HUES48 (cell line): ENCODE measurements around the gene GTF3C5.

ENCODE experiments used
- H3K27ac ChIP-seq: one replicate; pipeline ENCODE4 v1.7.0; 2013; ENCODE audit warnings: low read depth, low read length, inconsistent platforms
- H3K27me3 ChIP-seq: 2 replicates; pipeline ENCODE4 v1.6.1; 2013; ENCODE audit warnings: mild to moderate bottlenecking, low read length; ENCODE audit not compliant: control insufficient read depth, insufficient read depth
- H3K36me3 ChIP-seq: 2 replicates; pipeline ENCODE4 v1.6.1; 2013; ENCODE audit warnings: low read length; ENCODE audit not compliant: control insufficient read depth, insufficient read depth
- H3K4me1 ChIP-seq: 2 replicates; pipeline ENCODE4 v1.6.1; 2013; ENCODE audit warnings: mild to moderate bottlenecking, low read length; ENCODE audit not compliant: control insufficient read depth, insufficient read depth
- H3K4me3 ChIP-seq: 2 replicates; pipeline ENCODE4 v1.5.1; 2013; ENCODE audit warnings: mild to moderate bottlenecking, low read depth, low read length
- H3K9ac ChIP-seq: 2 replicates; pipeline ENCODE4 v1.6.1; 2013; ENCODE audit warnings: mild to moderate bottlenecking, low read depth, low read length, moderate library complexity
- H3K9me3 ChIP-seq: 2 replicates; pipeline ENCODE4 v1.6.1; 2013; ENCODE audit warnings: low read length; ENCODE audit not compliant: control insufficient read depth, insufficient read depth

Gene GTF3C5

GRCh38 chr9:133048595-133048994, 17.8 kb downstream of the GTF3C5 start:
- H3K27ac ChIP-seq = no peak overlapping the region
- no peak overlapping the region for H3K4me3 ChIP-seq
- no peaks in the 10 kb centered on the region for H3K4me1 ChIP-seq
- no peak overlapping the region for H3K9ac ChIP-seq
- no peaks in the 10 kb centered on the region for H3K9me3 ChIP-seq
- peaks cover 82% of the 10 kb centered on the region for H3K36me3 ChIP-seq
- H3K27me3 ChIP-seq = no peaks in the 10 kb centered on the region

- no peaks in the 10 kb centered on the region for H3K4me1 ChIP-seq
- H3K9ac ChIP-seq = no peak overlapping the region
- H3K27ac ChIP-seq = no peak overlapping the region
- peaks cover 82% of the 10 kb centered on the region for H3K36me3 ChIP-seq
- H3K4me3 ChIP-seq = no peak overlapping the region
- H3K9me3 ChIP-seq = no peaks in the 10 kb centered on the region
- no peaks in the 10 kb centered on the region for H3K27me3 ChIP-seq
These were observed 18.2 kb downstream of the GTF3C5 start for GRCh38 chr9:133049043-133049442.

GRCh38 chr9:133050142-133050541, 19.3 kb downstream of the GTF3C5 start:
- Histone ChIP-seq H3K27ac (no peak overlapping the region), H3K4me3 (no peak overlapping the region), H3K9ac (no peak overlapping the region), H3K4me1 (no peaks in the 10 kb centered on the region), H3K9me3 (no peaks in the 10 kb centered on the region), H3K36me3 (peaks cover 82% of the 10 kb centered on the region), H3K27me3 (no peaks in the 10 kb centered on the region)

GRCh38 chr9:133050781-133051180, 20.0 kb downstream of the GTF3C5 start:
- Histone ChIP-seq H3K9ac (no peak overlapping the region), H3K27me3 (no peaks in the 10 kb centered on the region), H3K9me3 (no peaks in the 10 kb centered on the region), H3K4me3 (no peak overlapping the region), H3K4me1 (no peaks in the 10 kb centered on the region), H3K36me3 (peaks cover 83% of the 10 kb centered on the region), H3K27ac (no peak overlapping the region)

- no peak overlapping the region for H3K27ac ChIP-seq
- H3K36me3 ChIP-seq = peaks cover 83% of the 10 kb centered on the region
These were observed 20.6 kb downstream of the GTF3C5 start for GRCh38 chr9:133051281-133051900.

GRCh38 chr9:133051966-133052539, 21.3 kb downstream of the GTF3C5 start:
- Histone ChIP-seq H3K27me3 (no peaks in the 10 kb centered on the region), H3K36me3 (peaks cover 83% of the 10 kb centered on the region), H3K9me3 (no peaks in the 10 kb centered on the region), H3K9ac (no peak overlapping the region), H3K4me3 (no peak overlapping the region), H3K4me1 (no peaks in the 10 kb centered on the region), H3K27ac (no peak overlapping the region)

More at GRCh38 chr9:133051281-133051900, 20.6 kb downstream of the GTF3C5 start:
- no peaks in the 10 kb centered on the region for H3K9me3 ChIP-seq
- H3K4me1 ChIP-seq = no peaks in the 10 kb centered on the region
- no peaks in the 10 kb centered on the region for H3K27me3 ChIP-seq
- no peak overlapping the region for H3K9ac ChIP-seq
- no peak overlapping the region for H3K4me3 ChIP-seq

GRCh38 chr9:133054194-133054890, 23.5 kb downstream of the GTF3C5 start:
- no peak overlapping the region for H3K9ac ChIP-seq
- H3K27me3 ChIP-seq = no peaks in the 10 kb centered on the region
- peaks cover 8% of the 10 kb centered on the region for H3K4me1 ChIP-seq
- no peak overlapping the region for H3K27ac ChIP-seq
- H3K9me3 ChIP-seq = no peaks in the 10 kb centered on the region
- peaks cover 90% of the 10 kb centered on the region for H3K36me3 ChIP-seq
- no peak overlapping the region for H3K4me3 ChIP-seq

GRCh38 chr9:133054966-133055365, 24.2 kb downstream of the GTF3C5 start:
- H3K4me1 ChIP-seq = peaks cover 14% of the 10 kb centered on the region
- H3K27me3 ChIP-seq = no peaks in the 10 kb centered on the region
- peaks cover 83% of the 10 kb centered on the region for H3K36me3 ChIP-seq
- no peaks in the 10 kb centered on the region for H3K9me3 ChIP-seq
- no peak overlapping the region for H3K4me3 ChIP-seq
- H3K27ac ChIP-seq = no peak overlapping the region
- no peak overlapping the region for H3K9ac ChIP-seq

- H3K27me3 ChIP-seq = no peaks in the 10 kb centered on the region
- peaks cover 74% of the 10 kb centered on the region for H3K36me3 ChIP-seq
- H3K27ac ChIP-seq = no peak overlapping the region
- peaks cover 18% of the 10 kb centered on the region for H3K4me1 ChIP-seq
- H3K4me3 ChIP-seq = no peak overlapping the region
- no peaks in the 10 kb centered on the region for H3K9me3 ChIP-seq
- H3K9ac ChIP-seq = no peak overlapping the region
These were observed 25.1 kb downstream of the GTF3C5 start for GRCh38 chr9:133055788-133056420.

- H3K4me1 ChIP-seq = peaks cover 23% of the 10 kb centered on the region
- H3K27ac ChIP-seq = no peak overlapping the region
- H3K36me3 ChIP-seq = peaks cover 68% of the 10 kb centered on the region
- H3K9ac ChIP-seq = no peak overlapping the region
- no peaks in the 10 kb centered on the region for H3K9me3 ChIP-seq
- H3K4me3 ChIP-seq = no peak overlapping the region
- H3K27me3 ChIP-seq = no peaks in the 10 kb centered on the region
These were observed 25.7 kb downstream of the GTF3C5 start for GRCh38 chr9:133056533-133056932.

- no peak overlapping the region for H3K27ac ChIP-seq
- H3K27me3 ChIP-seq = no peaks in the 10 kb centered on the region
- peaks cover 24% of the 10 kb centered on the region for H3K4me1 ChIP-seq
- no peak overlapping the region for H3K4me3 ChIP-seq
- no peak overlapping the region for H3K9ac ChIP-seq
- H3K36me3 ChIP-seq = peaks cover 63% of the 10 kb centered on the region
- H3K9me3 ChIP-seq = no peaks in the 10 kb centered on the region
These were observed 26.2 kb downstream of the GTF3C5 start for GRCh38 chr9:133057006-133057405.
